Small intestine (tissue), 7 donors: ENCODE data around the gene URGCP. TPM values are rescaled to one million over a fixed set of nuclear protein-coding genes. Genes with fewer than 3 reads are reported as not detected.

Source experiments
- DNase-seq, 2 donors: peaks; one replicate each; pipeline versions ENCODE4 v3.0.0 to v3.0.0-alpha.2; 2013
- FAIRE-seq: peaks from 2 replicates; lab custom pipeline; 2012; peaks lifted over from hg19 to GRCh38; lab: Jason Lieb, UNC
- H3K27ac ChIP-seq, 3 donors: one replicate each; pipeline ENCODE4 v1.5.1; 2013; ENCODE audit warnings: low read length in 2 of 3, mild to moderate bottlenecking in 2 of 3, control low read depth in 1 of 3, inconsistent platforms in 1 of 3, low read depth in 1 of 3, moderate library complexity in 1 of 3
- H3K27me3 ChIP-seq, 3 donors: one replicate each; pipeline ENCODE4 v1.6.1; 2013; ENCODE audit warnings: low read length in 3 of 3, inconsistent platforms in 1 of 3; ENCODE audit not compliant: control insufficient read depth in 3 of 3, insufficient read depth in 3 of 3
- H3K36me3 ChIP-seq, 3 donors: one replicate each; pipeline ENCODE4 v1.6.1; 2013; ENCODE audit warnings: low read length in 3 of 3, inconsistent platforms in 1 of 3, low read depth in 1 of 3, mild to moderate bottlenecking in 1 of 3, moderate library complexity in 1 of 3; ENCODE audit not compliant: control insufficient read depth in 3 of 3, insufficient read depth in 2 of 3
- H3K4me1 ChIP-seq, 3 donors: one replicate each; pipeline ENCODE4 v1.6.1; 2013; ENCODE audit warnings: low read length in 2 of 3, inconsistent platforms in 1 of 3, low read depth in 1 of 3, mild to moderate bottlenecking in 1 of 3, moderate library complexity in 1 of 3; ENCODE audit not compliant: control insufficient read depth in 3 of 3, insufficient read depth in 2 of 3
- H3K4me3 ChIP-seq, 3 donors: one replicate each; pipeline ENCODE4 v1.5.1; 2013; ENCODE audit warnings: low read length in 3 of 3, control low read depth in 1 of 3, inconsistent platforms in 1 of 3, low read depth in 1 of 3, mild to moderate bottlenecking in 1 of 3, moderate library complexity in 1 of 3
- H3K9me3 ChIP-seq, 2 donors: one replicate each; pipeline ENCODE4 v1.6.1; 2013; ENCODE audit warnings: low read depth in 1 of 2, low read length in 1 of 2; ENCODE audit not compliant: control insufficient read depth in 2 of 2, insufficient read depth in 1 of 2
- WGBS, 3 donors: extraction: QIAGEN DNeasy Blood & Tissue Kit; methylation state at CpG; one replicate each; pipeline ENCODE4 v1.1.7; 2013; 5-methylcytosine and 5-hydroxymethylcytosine counted together
- polyA plus RNA-seq, 4 donors: library from polyadenylated mRNA; stranded (reverse) in 3 of 4; unstranded in 1 of 4; fragments of 200-250 nt in 3 of 4; fragments of 120-200 nt in 1 of 4; gene quantifications; one replicate each; pipeline versions ENCODE4 v1.2.1 to v1.2.3, GENCODE V29; 2013
- donor health status: healthy with polysubstance abuse.
- donor health status: control.
- donor health status: control.
- donor health status: Bipolar disorder and iron deficiency.
- donor health status: healthy.

The URGCP gene
- polyA plus RNA-seq, 4 donors = 22.5 to 56.4 (median 45.8) TPM

- Histone ChIP-seq H3K36me3 (peaks cover 0 to 26% (median 3%) of the 10 kb centered on the region in 3 donors), H3K4me1 (peaks cover 0 to 5% (median 0%) of the 10 kb centered on the region in 3 donors), H3K4me3 (no peak overlapping the region), H3K9me3 (no peaks in the 10 kb centered on the region), H3K27ac (no peak overlapping the region), H3K27me3 (no peaks in the 10 kb centered on the region)
- FAIRE-seq = no peak
- DNase-seq = no peak
- 92 to 97% (median 94%) methylated on average over 6 of the region's 6 CpGs for WGBS, 3 donors
These were observed 15.9 kb downstream of the URGCP start for GRCh38 chr7:43890468-43890867.

- H3K4me1 ChIP-seq = peaks cover 0 to 5% (median 0%) of the 10 kb centered on the region in 3 donors
- H3K27me3 ChIP-seq = no peaks in the 10 kb centered on the region
- DNase-seq (no peak), FAIRE-seq (no peak)
- WGBS, 3 donors = 70 to 76% (median 71%) methylated on average over 7 of the region's 7 CpGs
- H3K27ac ChIP-seq = no peak overlapping the region
- peaks cover 1 to 23% (median 6%) of the 10 kb centered on the region in 3 donors for H3K36me3 ChIP-seq
- no peaks in the 10 kb centered on the region for H3K9me3 ChIP-seq
- H3K4me3 ChIP-seq = no peak overlapping the region
These were observed 17.1 kb downstream of the URGCP start for GRCh38 chr7:43888993-43889945.

GRCh38 chr7:43884617-43885016 lies 21.8 kb downstream of the URGCP start:
- Histone ChIP-seq H3K4me3 (no peak overlapping the region), H3K36me3 (peaks cover 14 to 48% (median 17%) of the 10 kb centered on the region in 3 donors), H3K27ac (no peak overlapping the region), H3K4me1 (peaks cover 0 to 5% (median 0%) of the 10 kb centered on the region in 3 donors), H3K27me3 (no peaks in the 10 kb centered on the region), H3K9me3 (no peaks in the 10 kb centered on the region)
- FAIRE-seq (no peak), DNase-seq (no peak)
- WGBS, 3 donors = 88 to 90% (median 88%) methylated on average over 4 of the region's 4 CpGs

GRCh38 chr7:43884209-43884608 lies 22.2 kb downstream of the URGCP start:
- no peaks in the 10 kb centered on the region for H3K9me3 ChIP-seq
- no peak overlapping the region for H3K4me3 ChIP-seq
- FAIRE-seq = no peak
- no peak for DNase-seq
- H3K27me3 ChIP-seq = no peaks in the 10 kb centered on the region
- peaks cover 0 to 3% (median 0%) of the 10 kb centered on the region in 3 donors for H3K4me1 ChIP-seq
- 81 to 90% (median 84%) methylated on average over 4 of the region's 4 CpGs for WGBS, 3 donors
- H3K27ac ChIP-seq = no peak overlapping the region
- H3K36me3 ChIP-seq = peaks cover 14 to 52% (median 17%) of the 10 kb centered on the region in 3 donors

GRCh38 chr7:43880596-43880995 lies 25.8 kb downstream of the URGCP start:
- FAIRE-seq = no peak
- peaks cover 25 to 76% (median 34%) of the 10 kb centered on the region in 3 donors for H3K36me3 ChIP-seq
- no peaks in the 10 kb centered on the region for H3K27me3 ChIP-seq
- no peak overlapping the region for H3K4me3 ChIP-seq
- DNase-seq = no peak
- WGBS, 3 donors = 74 to 85% (median 80%) methylated on average over 5 of the region's 5 CpGs
- no peaks in the 10 kb centered on the region for H3K4me1 ChIP-seq
- H3K27ac ChIP-seq = no peak overlapping the region
- no peaks in the 10 kb centered on the region for H3K9me3 ChIP-seq

- no peak overlapping the region for H3K27ac ChIP-seq
- WGBS, 3 donors = 87 to 95% (median 91%) methylated on average over 2 of the region's 2 CpGs
- no peaks in the 10 kb centered on the region for H3K27me3 ChIP-seq
- H3K36me3 ChIP-seq = peaks cover 22 to 82% (median 38%) of the 10 kb centered on the region in 3 donors
- no peaks in the 10 kb centered on the region for H3K9me3 ChIP-seq
- DNase-seq = no peak
- FAIRE-seq = no peak
- H3K4me1 ChIP-seq = no peaks in the 10 kb centered on the region
- no peak overlapping the region for H3K4me3 ChIP-seq
These were observed 26.9 kb downstream of the URGCP start for GRCh38 chr7:43879477-43879876.

- no peak for DNase-seq
- 84 to 97% (median 92%) methylated on average over 5 of the region's 5 CpGs for WGBS, 3 donors
These were observed 27.5 kb downstream of the URGCP start for GRCh38 chr7:43878867-43879266.

GRCh38 chr7:43877968-43878864 lies 28.2 kb downstream of the URGCP start:
- Histone ChIP-seq H3K36me3 (peaks cover 14 to 79% (median 31%) of the 10 kb centered on the region in 3 donors), H3K27ac (no peak overlapping the region), H3K27me3 (no peaks in the 10 kb centered on the region), H3K9me3 (no peaks in the 10 kb centered on the region), H3K4me1 (peaks cover 0 to 5% (median 3%) of the 10 kb centered on the region in 3 donors), H3K4me3 (no peak overlapping the region)
- DNase-seq (no peak), FAIRE-seq (no peak)
- 90 to 95% (median 94%) methylated on average over 38 of the region's 38 CpGs for WGBS, 3 donors

More at GRCh38 chr7:43878867-43879266, 27.5 kb downstream of the URGCP start:
- Histone ChIP-seq H3K4me1 (peaks cover 0 to 2% (median 0%) of the 10 kb centered on the region in 3 donors), H3K27me3 (no peaks in the 10 kb centered on the region), H3K36me3 (peaks cover 16 to 82% (median 34%) of the 10 kb centered on the region in 3 donors), H3K27ac (no peak overlapping the region), H3K4me3 (no peak overlapping the region), H3K9me3 (no peaks in the 10 kb centered on the region)
- FAIRE-seq = no peak
